ENCODE measurements around the gene PAPPA2.

DNA sequence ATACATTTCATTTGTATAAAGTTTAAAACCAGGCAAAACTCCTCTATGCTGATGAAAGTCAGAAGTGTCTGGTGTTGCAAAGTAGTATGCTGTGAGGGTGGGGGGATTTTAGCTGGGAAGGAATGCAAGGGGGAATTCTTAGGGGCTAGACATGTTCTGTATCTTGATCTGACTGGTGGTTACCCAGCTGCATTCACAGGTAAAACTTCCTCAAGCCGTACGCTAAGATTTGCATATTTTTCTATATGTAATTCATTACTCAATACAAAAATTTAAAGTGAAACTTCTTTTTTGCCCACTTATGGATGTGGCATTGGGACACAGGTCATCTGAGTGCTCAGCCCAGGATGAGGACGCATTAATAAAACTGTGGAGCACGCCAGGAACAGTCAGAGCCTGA is 323.3 kb downstream of the PAPPA2 start:
- TF ChIP-seq, protein P1, sequence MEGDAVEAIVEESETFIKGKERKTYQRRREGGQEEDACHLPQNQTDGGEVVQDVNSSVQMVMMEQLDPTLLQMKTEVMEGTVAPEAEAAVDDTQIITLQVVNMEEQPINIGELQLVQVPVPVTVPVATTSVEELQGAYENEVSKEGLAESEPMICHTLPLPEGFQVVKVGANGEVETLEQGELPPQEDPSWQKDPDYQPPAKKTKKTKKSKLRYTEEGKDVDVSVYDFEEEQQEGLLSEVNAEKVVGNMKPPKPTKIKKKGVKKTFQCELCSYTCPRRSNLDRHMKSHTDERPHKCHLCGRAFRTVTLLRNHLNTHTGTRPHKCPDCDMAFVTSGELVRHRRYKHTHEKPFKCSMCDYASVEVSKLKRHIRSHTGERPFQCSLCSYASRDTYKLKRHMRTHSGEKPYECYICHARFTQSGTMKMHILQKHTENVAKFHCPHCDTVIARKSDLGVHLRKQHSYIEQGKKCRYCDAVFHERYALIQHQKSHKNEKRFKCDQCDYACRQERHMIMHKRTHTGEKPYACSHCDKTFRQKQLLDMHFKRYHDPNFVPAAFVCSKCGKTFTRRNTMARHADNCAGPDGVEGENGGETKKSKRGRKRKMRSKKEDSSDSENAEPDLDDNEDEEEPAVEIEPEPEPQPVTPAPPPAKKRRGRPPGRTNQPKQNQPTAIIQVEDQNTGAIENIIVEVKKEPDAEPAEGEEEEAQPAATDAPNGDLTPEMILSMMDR (IDR thresholded peaks at IDR 0.05): no peak
- TF ChIP-seq POLR2A (IDR thresholded peaks at IDR 0.05): no peak
- TF ChIP-seq POLR2AphosphoS5 (IDR thresholded peaks at IDR 0.05): no peak
- TF ChIP-seq EP300 (IDR thresholded peaks at IDR 0.05): no peak
